ENCODE data around the gene EDIL3.

EDIL3 gene

DNA sequence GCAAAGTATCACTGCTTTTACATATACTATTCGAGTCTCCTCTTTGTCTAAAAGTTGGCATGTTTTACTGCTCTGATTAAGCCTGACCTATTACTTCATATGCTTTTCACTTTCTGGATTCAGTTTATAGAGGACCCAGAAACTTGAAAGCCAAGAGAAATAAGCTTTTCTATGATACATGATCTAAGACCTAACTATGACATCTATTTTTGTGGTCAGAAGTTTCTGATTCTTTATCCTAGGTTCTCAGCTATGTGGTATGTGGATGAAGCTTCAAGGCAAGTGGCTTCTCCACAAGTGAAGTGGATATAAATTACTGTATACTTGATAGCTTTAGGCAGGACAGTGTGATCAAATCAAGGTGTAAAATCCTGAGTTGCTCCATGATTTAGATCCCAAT, 6.3 kb downstream of the EDIL3 start:
- ChIA-PET CTCF (no interaction called here), POLR2A (no interaction called here)
- Histone ChIP-seq H3K27me3 (replicated peaks in 2 of 5; ENCODE audit: control insufficient read depth in 4 of 5, insufficient read depth in 5 of 5, low read length in 4 of 5) (peaks cover 3 to 54% (median 25%) of the 10 kb centered on the region in 5 experiments), H3K4me3 (ENCODE audit: control insufficient read depth in 1 of 7, extremely low read depth in 1 of 7, insufficient read depth in 4 of 7, low read depth in 2 of 7, low read length in 6 of 7) (no peak overlapping the region), H3K27ac (ENCODE audit: insufficient read depth in 1 of 2, low read depth in 1 of 2, low read length in 2 of 2, poor library complexity in 1 of 2, severe bottlenecking in 2 of 2) (no peak overlapping the region), H3K9me3 (ENCODE audit: control extremely low read depth in 1 of 5, control insufficient read depth in 4 of 5, insufficient read depth in 2 of 5, low read depth in 1 of 5, low read length in 4 of 5) (no peaks in the 10 kb centered on the region), H3K36me3 (ENCODE audit: control insufficient read depth in 4 of 4, insufficient read depth in 4 of 4, low read length in 3 of 4) (no peaks in the 10 kb centered on the region), H3K4me1 (ENCODE audit: control extremely low read depth in 1 of 4, control insufficient read depth in 4 of 4, insufficient read depth in 4 of 4, low read length in 3 of 4) (peaks cover 5 to 17% (median 15%) of the 10 kb centered on the region in 4 experiments)
- no peak for DNase-seq
- WGBS (ENCODE audit: insufficient coverage) = no CpG with 5 or more reads among the region's 1 CpG

DNA sequence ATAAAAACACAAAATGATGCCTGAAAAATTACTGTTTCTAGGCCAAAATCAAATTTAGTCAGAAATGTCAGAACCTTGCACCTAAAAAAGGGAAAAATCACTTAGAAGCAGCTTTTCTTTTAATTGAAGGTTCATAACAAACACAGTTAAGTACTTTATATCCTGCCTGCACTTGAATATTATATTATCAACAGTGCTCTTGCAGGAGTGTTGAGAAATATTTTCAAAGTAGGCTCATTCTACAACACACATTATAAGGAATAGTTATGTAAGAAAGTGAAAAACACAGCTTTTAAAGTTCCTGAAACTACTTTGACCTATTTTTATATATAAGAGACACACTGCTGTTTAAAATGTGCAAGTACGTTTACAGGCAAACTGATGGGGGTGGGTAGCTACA, 8.3 kb downstream of the EDIL3 start:
- H3K27ac ChIP-seq (ENCODE audit: insufficient read depth in 1 of 2, low read depth in 1 of 2, low read length in 2 of 2, poor library complexity in 1 of 2, severe bottlenecking in 2 of 2) = no peak overlapping the region
- 100% methylated on average over 1 of the region's 1 CpG for WGBS (ENCODE audit: insufficient coverage)
- no peaks in the 10 kb centered on the region for H3K4me1 ChIP-seq (ENCODE audit: control extremely low read depth in 1 of 4, control insufficient read depth in 4 of 4, insufficient read depth in 4 of 4, low read length in 3 of 4)

DNA sequence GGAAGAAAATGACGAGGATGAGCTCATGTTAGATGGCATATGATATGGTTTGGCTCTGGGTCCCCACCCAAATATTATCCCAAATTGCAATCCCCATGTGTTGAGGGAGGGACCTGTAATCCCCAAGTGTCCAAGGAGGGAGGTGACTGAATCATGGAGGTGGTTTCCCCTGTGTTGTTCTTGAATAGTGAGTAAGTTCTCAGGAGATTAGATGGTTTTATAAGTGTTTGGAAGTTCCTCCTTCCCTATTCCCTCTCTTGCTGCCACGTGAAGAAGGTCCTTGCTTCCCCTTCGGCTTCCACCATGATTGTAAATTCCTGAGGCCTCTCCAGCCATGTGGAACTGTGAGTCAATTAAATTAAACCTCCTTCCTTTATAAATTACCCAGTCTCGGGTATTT, 10.1 kb downstream of the EDIL3 start:
- 86% methylated on average over 1 of the region's 4 CpGs for WGBS (ENCODE audit: insufficient coverage)
- ChIA-PET CTCF (no interaction called here), POLR2A (no interaction called here)
- Histone ChIP-seq H3K27ac (ENCODE audit: insufficient read depth in 1 of 2, low read depth in 1 of 2, low read length in 2 of 2, poor library complexity in 1 of 2, severe bottlenecking in 2 of 2) (no peak overlapping the region), H3K36me3 (ENCODE audit: control insufficient read depth in 4 of 4, insufficient read depth in 4 of 4, low read length in 3 of 4) (no peaks in the 10 kb centered on the region), H3K9me3 (ENCODE audit: control extremely low read depth in 1 of 5, control insufficient read depth in 4 of 5, insufficient read depth in 2 of 5, low read depth in 1 of 5, low read length in 4 of 5) (no peaks in the 10 kb centered on the region), H3K27me3 (replicated peaks in 2 of 5; ENCODE audit: control insufficient read depth in 4 of 5, insufficient read depth in 5 of 5, low read length in 4 of 5) (peaks cover 0 to 17% (median 4%) of the 10 kb centered on the region in 5 experiments), H3K4me3 (ENCODE audit: control insufficient read depth in 1 of 7, extremely low read depth in 1 of 7, insufficient read depth in 4 of 7, low read depth in 2 of 7, low read length in 6 of 7) (no peak overlapping the region), H3K4me1 (ENCODE audit: control extremely low read depth in 1 of 4, control insufficient read depth in 4 of 4, insufficient read depth in 4 of 4, low read length in 3 of 4) (no peaks in the 10 kb centered on the region)
- no peak for DNase-seq

More for the DNA sequence above, 8.3 kb downstream of the EDIL3 start:
- ChIA-PET POLR2A (no interaction called here), CTCF (no interaction called here)
- Histone ChIP-seq H3K9me3 (ENCODE audit: control extremely low read depth in 1 of 5, control insufficient read depth in 4 of 5, insufficient read depth in 2 of 5, low read depth in 1 of 5, low read length in 4 of 5) (no peaks in the 10 kb centered on the region), H3K4me3 (ENCODE audit: control insufficient read depth in 1 of 7, extremely low read depth in 1 of 7, insufficient read depth in 4 of 7, low read depth in 2 of 7, low read length in 6 of 7) (no peak overlapping the region), H3K27me3 (replicated peaks in 2 of 5; ENCODE audit: control insufficient read depth in 4 of 5, insufficient read depth in 5 of 5, low read length in 4 of 5) (peaks cover 0 to 34% (median 8%) of the 10 kb centered on the region in 5 experiments), H3K36me3 (ENCODE audit: control insufficient read depth in 4 of 4, insufficient read depth in 4 of 4, low read length in 3 of 4) (no peaks in the 10 kb centered on the region)
- no peak for DNase-seq

DNA sequence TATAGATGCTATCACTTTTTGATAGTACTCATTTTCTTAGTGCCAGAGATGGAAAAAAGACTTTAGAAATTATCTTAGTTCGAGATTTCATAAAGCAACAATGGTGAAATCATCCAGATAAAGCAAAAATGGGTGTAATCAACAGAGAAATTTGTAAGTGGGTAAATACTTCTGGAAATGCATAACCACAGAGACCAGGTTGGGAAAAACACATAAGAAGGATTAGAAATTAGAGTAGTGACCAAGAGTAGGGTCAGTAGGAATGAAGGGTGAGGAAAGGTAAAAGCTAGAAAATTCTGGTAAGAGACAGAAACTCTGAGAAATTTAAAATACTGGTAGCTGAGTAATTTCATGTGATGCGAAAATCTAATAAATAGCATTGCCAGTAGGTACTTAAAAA, 11.2 kb downstream of the EDIL3 start:
- Histone ChIP-seq H3K27me3 (replicated peaks in 2 of 5; ENCODE audit: control insufficient read depth in 4 of 5, insufficient read depth in 5 of 5, low read length in 4 of 5) (peaks cover 0 to 7% (median 4%) of the 10 kb centered on the region in 5 experiments), H3K36me3 (ENCODE audit: control insufficient read depth in 4 of 4, insufficient read depth in 4 of 4, low read length in 3 of 4) (no peaks in the 10 kb centered on the region), H3K4me3 (ENCODE audit: control insufficient read depth in 1 of 7, extremely low read depth in 1 of 7, insufficient read depth in 4 of 7, low read depth in 2 of 7, low read length in 6 of 7) (no peak overlapping the region), H3K27ac (ENCODE audit: insufficient read depth in 1 of 2, low read depth in 1 of 2, low read length in 2 of 2, poor library complexity in 1 of 2, severe bottlenecking in 2 of 2) (no peak overlapping the region), H3K4me1 (ENCODE audit: control extremely low read depth in 1 of 4, control insufficient read depth in 4 of 4, insufficient read depth in 4 of 4, low read length in 3 of 4) (no peaks in the 10 kb centered on the region), H3K9me3 (ENCODE audit: control extremely low read depth in 1 of 5, control insufficient read depth in 4 of 5, insufficient read depth in 2 of 5, low read depth in 1 of 5, low read length in 4 of 5) (no peaks in the 10 kb centered on the region)
- DNase-seq = no peak
- WGBS (ENCODE audit: insufficient coverage) = 97% methylated on average over 2 of the region's 2 CpGs
- ChIA-PET CTCF (no interaction called here), POLR2A (no interaction called here)

DNA sequence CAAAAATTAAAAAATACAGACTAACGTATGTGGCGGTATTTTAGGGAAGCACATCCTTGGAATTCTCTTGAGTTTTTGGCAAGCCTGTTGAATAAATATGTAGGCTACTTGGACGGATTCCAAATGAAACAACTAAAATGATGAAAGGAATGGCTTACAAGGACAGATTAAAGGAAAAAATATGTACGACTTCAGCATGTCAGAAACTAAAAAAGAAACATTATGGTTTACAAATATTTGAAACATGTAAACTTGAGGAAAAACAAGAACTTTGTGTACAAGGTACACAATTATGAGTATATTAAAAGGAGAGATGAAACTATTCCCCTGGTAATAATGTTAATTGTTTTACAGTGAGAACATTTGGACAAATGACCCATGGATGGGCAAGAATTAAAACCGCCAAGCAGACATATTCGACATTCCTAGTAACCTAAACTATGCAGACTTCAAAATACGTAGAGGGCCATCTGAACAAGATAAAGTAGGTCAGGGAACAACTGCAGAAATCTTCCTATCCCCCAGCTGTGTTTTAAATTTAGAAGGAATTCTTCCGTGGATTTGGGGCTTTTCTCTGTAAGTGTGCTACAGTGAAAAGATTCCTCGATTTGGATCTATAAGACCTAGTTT, 12.5 kb downstream of the EDIL3 start:
- CTCF ChIA-PET = no interaction called here
- no peak for DNase-seq
- Histone ChIP-seq H3K27me3 (replicated peaks in 2 of 5; ENCODE audit: control insufficient read depth in 4 of 5, insufficient read depth in 5 of 5, low read length in 4 of 5) (peaks cover 0 to 2% (median 2%) of the 10 kb centered on the region in 5 experiments), H3K9me3 (ENCODE audit: control extremely low read depth in 1 of 5, control insufficient read depth in 4 of 5, insufficient read depth in 2 of 5, low read depth in 1 of 5, low read length in 4 of 5) (no peaks in the 10 kb centered on the region), H3K4me3 (ENCODE audit: control insufficient read depth in 1 of 7, extremely low read depth in 1 of 7, insufficient read depth in 4 of 7, low read depth in 2 of 7, low read length in 6 of 7) (no peak overlapping the region), H3K27ac (ENCODE audit: insufficient read depth in 1 of 2, low read depth in 1 of 2, low read length in 2 of 2, poor library complexity in 1 of 2, severe bottlenecking in 2 of 2) (no peak overlapping the region), H3K36me3 (ENCODE audit: control insufficient read depth in 4 of 4, insufficient read depth in 4 of 4, low read length in 3 of 4) (no peaks in the 10 kb centered on the region), H3K4me1 (ENCODE audit: control extremely low read depth in 1 of 4, control insufficient read depth in 4 of 4, insufficient read depth in 4 of 4, low read length in 3 of 4) (no peaks in the 10 kb centered on the region)
- WGBS (ENCODE audit: insufficient coverage) = 95% methylated on average over 6 of the region's 9 CpGs
- POLR2A ChIA-PET = no interaction called here

DNA sequence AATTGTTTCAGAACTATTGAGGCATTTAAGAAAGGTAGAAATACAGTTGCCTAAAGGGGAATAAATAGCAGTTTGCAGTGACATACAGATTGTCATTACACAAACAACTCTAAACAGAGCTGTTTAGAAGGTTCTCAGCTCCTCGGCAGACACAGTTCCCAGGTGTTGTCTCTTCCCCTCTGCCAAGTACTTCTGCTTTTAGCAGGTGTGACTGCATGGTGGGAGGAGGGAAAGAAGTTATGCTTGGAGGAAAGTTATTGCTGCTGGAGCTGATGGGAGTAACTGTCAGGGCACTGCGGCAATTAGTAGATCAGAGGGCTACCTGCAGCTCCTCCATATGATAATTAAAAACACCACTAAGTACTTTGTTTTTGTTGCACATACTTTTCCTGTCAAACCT, 14.5 kb downstream of the EDIL3 start:
- no peaks in the 10 kb centered on the region for H3K36me3 ChIP-seq (ENCODE audit: control insufficient read depth in 4 of 4, insufficient read depth in 4 of 4, low read length in 3 of 4)
- H3K27ac ChIP-seq (ENCODE audit: insufficient read depth in 1 of 2, low read depth in 1 of 2, low read length in 2 of 2, poor library complexity in 1 of 2, severe bottlenecking in 2 of 2) = no peak overlapping the region
- no peak overlapping the region for H3K4me3 ChIP-seq (ENCODE audit: control insufficient read depth in 1 of 7, extremely low read depth in 1 of 7, insufficient read depth in 4 of 7, low read depth in 2 of 7, low read length in 6 of 7)
- H3K9me3 ChIP-seq (ENCODE audit: control extremely low read depth in 1 of 5, control insufficient read depth in 4 of 5, insufficient read depth in 2 of 5, low read depth in 1 of 5, low read length in 4 of 5) = no peaks in the 10 kb centered on the region
- DNase-seq = peak in 1 of 3 donors; percentile 3
- ChIA-PET CTCF (no interaction called here), POLR2A (interaction anchor here (0.8 kb wide), 1 partner anchor 32 kb away, joined by 3 read pairs; no protein-coding TSS in a partner anchor)
- H3K27me3 ChIP-seq (replicated peaks in 2 of 5; ENCODE audit: control insufficient read depth in 4 of 5, insufficient read depth in 5 of 5, low read length in 4 of 5) = peaks cover 0 to 2% (median 2%) of the 10 kb centered on the region in 5 experiments
- no CpG with 5 or more reads among the region's 2 CpGs for WGBS (ENCODE audit: insufficient coverage)
- no peaks in the 10 kb centered on the region for H3K4me1 ChIP-seq (ENCODE audit: control extremely low read depth in 1 of 4, control insufficient read depth in 4 of 4, insufficient read depth in 4 of 4, low read length in 3 of 4)

DNA sequence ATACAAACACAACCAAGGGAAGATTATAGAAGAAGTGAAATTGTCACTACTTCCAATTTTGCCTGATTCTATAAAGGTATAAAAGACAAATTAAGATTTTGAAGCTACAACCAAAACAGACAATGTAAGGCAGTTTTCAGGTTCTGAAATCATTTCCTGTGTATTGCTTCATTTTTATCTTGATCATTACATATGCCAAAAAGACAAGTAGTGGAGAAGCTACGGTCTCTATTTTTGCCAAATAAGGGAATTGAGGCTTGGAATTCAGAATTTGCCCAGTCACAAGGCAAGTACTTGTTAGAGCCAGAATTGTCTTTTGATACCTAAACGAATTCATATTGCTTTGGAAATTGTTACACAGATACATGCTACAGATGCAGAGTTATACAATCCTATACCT, 20.6 kb downstream of the EDIL3 start:
- ChIA-PET CTCF (interaction anchor here (0.6 kb wide), 1 partner anchor 620 kb away, joined by 3 read pairs; no protein-coding TSS in a partner anchor), POLR2A (no interaction called here)
- Histone ChIP-seq H3K4me3 (ENCODE audit: control insufficient read depth in 1 of 7, extremely low read depth in 1 of 7, insufficient read depth in 4 of 7, low read depth in 2 of 7, low read length in 6 of 7) (no peak overlapping the region), H3K27me3 (replicated peaks in 2 of 5; ENCODE audit: control insufficient read depth in 4 of 5, insufficient read depth in 5 of 5, low read length in 4 of 5) (no peaks in the 10 kb centered on the region), H3K9me3 (ENCODE audit: control extremely low read depth in 1 of 5, control insufficient read depth in 4 of 5, insufficient read depth in 2 of 5, low read depth in 1 of 5, low read length in 4 of 5) (no peaks in the 10 kb centered on the region), H3K27ac (ENCODE audit: insufficient read depth in 1 of 2, low read depth in 1 of 2, low read length in 2 of 2, poor library complexity in 1 of 2, severe bottlenecking in 2 of 2) (no peak overlapping the region), H3K4me1 (ENCODE audit: control extremely low read depth in 1 of 4, control insufficient read depth in 4 of 4, insufficient read depth in 4 of 4, low read length in 3 of 4) (no peaks in the 10 kb centered on the region), H3K36me3 (ENCODE audit: control insufficient read depth in 4 of 4, insufficient read depth in 4 of 4, low read length in 3 of 4) (no peaks in the 10 kb centered on the region)
- no peak for DNase-seq
- WGBS (ENCODE audit: insufficient coverage) = 83% methylated on average over 1 of the region's 2 CpGs
